Measurements from ENCODE around the gene RAC2. TPM values are rescaled to one million over a fixed set of nuclear protein-coding genes. Genes with fewer than 3 reads are reported as not detected.
A peak's percentile ranks its signal among the peaks of the same experiment; 100 is the strongest.

Gene RAC2
- total RNA-seq, 2 donors from 2014 or later = 9.7 to 14.4 TPM

DNA sequence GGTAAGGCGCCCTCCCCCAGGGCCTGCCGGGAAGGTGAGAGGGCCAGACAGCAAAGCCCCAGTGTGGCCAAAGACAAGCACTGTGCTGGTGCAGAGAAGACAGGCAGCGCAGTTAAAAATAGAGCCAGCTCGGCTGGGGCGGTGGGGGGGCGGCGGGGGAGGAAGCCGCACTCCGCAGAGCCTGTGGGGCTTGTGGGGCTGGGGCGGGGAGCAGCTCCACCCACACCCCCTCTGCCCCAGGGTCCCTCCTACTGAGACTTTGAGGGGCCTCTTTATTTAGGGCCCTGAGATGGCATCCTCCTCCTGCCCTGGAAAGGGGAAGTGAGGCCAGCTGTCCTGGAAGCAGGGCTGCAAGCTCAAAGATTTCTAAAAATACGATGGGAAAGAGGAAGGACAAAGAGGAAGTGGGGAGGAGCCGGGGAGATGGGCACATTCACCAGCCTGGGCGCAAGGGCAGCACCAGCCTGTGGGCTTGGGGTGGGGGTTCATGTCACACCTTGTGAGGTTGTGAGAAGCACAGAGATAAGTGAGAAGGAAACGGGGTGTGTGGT lies 40.8 kb upstream of the RAC2 start:
- 41% methylated on average over 14 of the region's 14 CpGs for WGBS

GRCh38 chr22:37284126-37284804 lies 40.2 kb upstream of the RAC2 start:
- TF ChIP-seq POLR2A (IDR thresholded peaks at IDR 0.05) (no peak), CTCF (IDR thresholded peaks at IDR 0.05) (no peak), POLR2AphosphoS5 (IDR thresholded peaks at IDR 0.05) (no peak)
- no peak overlapping the region for H3K4me3 ChIP-seq
- H3K4me1 ChIP-seq (replicated peaks) = no peaks in the 10 kb centered on the region
- no peaks in the 10 kb centered on the region for H3K36me3 ChIP-seq
- H3K27me3 ChIP-seq (replicated peaks; ENCODE audit: insufficient read depth) = peaks cover 4% of the 10 kb centered on the region
- H3K9me3 ChIP-seq = no peaks in the 10 kb centered on the region
- WGBS = 70% methylated on average over 9 of the region's 9 CpGs
- intact Hi-C loops (cut with DNase I) = no loop called here
- DNase-seq (ENCODE audit: low spot score) = no peak
- no peak overlapping the region for H3K27ac ChIP-seq

More for the DNA sequence above, 40.8 kb upstream of the RAC2 start:
- Histone ChIP-seq H3K36me3 (no peaks in the 10 kb centered on the region), H3K9me3 (no peaks in the 10 kb centered on the region), H3K27me3 (replicated peaks; ENCODE audit: insufficient read depth) (peaks cover 4% of the 10 kb centered on the region), H3K4me3 (no peak overlapping the region), H3K4me1 (replicated peaks) (no peaks in the 10 kb centered on the region), H3K27ac (no peak overlapping the region)
- DNase-seq (ENCODE audit: low spot score) = no peak
- no peak for TF ChIP-seq POLR2A (IDR thresholded peaks at IDR 0.05)
- TF ChIP-seq CTCF (IDR thresholded peaks at IDR 0.05) = no peak
- TF ChIP-seq POLR2AphosphoS5 (IDR thresholded peaks at IDR 0.05) = no peak
- intact Hi-C loops (cut with DNase I) = no loop called here

GRCh38 chr22:37283393-37283937 lies 39.4 kb upstream of the RAC2 start:
- TF ChIP-seq POLR2A (IDR thresholded peaks at IDR 0.05) = no peak
- Histone ChIP-seq H3K27me3 (replicated peaks; ENCODE audit: insufficient read depth) (peaks cover 4% of the 10 kb centered on the region), H3K36me3 (no peaks in the 10 kb centered on the region), H3K4me3 (peak overlapping the region in 1 of 2 donors; percentile 2), H3K4me1 (replicated peaks) (no peaks in the 10 kb centered on the region), H3K27ac (no peak overlapping the region), H3K9me3 (no peaks in the 10 kb centered on the region)
- no peak for DNase-seq (ENCODE audit: low spot score)
- WGBS = 64% methylated on average over 8 of the region's 8 CpGs
- intact Hi-C loops (cut with DNase I) = no loop called here

- no peak for DNase-seq (ENCODE audit: low spot score)
- Histone ChIP-seq H3K27me3 (replicated peaks; ENCODE audit: insufficient read depth) (peaks cover 4% of the 10 kb centered on the region), H3K4me1 (replicated peaks) (no peaks in the 10 kb centered on the region), H3K27ac (no peak within 1 kb of the TSS), H3K9me3 (no peaks in the 10 kb centered on the region), H3K4me3 (peak within 1 kb of the TSS; percentile 4 to 12), H3K36me3 (no peaks in the 10 kb centered on the region)
- WGBS = 25% methylated on average over 12 of the region's 12 CpGs
- no peak for TF ChIP-seq POLR2AphosphoS5 (IDR thresholded peaks at IDR 0.05)
- no peak for TF ChIP-seq POLR2A (IDR thresholded peaks at IDR 0.05)
- no peak for TF ChIP-seq CTCF (IDR thresholded peaks at IDR 0.05)
- intact Hi-C loops (cut with DNase I) = no loop called here
Observed at GRCh38 chr22:37282385-37282677, 38.3 kb upstream of the RAC2 start, which contains the start of gene CYTH4. TSS of gene CYTH4 (plus strand) at chr22:37282508. CDS start at chr22:37282570, 62 bp downstream.

DNA sequence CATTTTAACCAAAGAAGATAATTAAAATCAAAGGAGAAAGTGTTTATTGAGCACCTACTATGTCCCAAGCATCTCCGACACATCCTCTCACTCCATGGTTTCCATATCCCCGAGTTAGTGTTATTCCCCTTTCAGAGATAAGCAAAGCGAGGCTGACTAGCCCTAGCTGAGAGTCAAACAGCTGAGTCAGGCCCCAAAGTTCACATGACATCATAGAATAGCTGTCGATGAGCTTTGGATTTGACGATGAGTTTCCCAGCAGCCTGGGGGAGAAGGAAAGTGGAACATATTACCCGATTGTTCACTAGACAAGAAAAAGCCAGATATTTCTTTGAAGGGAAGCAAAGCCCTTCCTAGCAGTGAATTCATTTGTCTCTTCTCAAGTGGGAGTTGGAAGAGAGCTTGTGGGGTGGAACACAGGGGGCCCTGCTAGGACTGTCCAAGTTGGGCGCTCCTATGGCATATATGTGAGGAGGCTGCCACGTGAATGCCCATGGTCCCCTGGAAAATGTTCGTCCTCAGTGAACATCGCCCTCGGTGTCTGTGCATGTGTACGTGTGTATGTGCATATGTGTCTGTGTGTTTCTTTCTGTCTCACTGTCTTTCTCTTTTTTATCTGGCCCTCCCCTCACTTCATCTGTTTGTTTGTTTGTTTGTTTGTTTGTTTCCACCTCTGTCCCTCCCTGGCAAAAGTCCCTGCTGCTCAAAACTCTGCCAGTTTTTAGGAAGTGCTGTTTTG lies 37.7 kb upstream of the RAC2 start:
- Histone ChIP-seq H3K4me1 (replicated peaks) (no peaks in the 10 kb centered on the region), H3K27me3 (replicated peaks; ENCODE audit: insufficient read depth) (peaks cover 4% of the 10 kb centered on the region), H3K27ac (no peak overlapping the region), H3K9me3 (no peaks in the 10 kb centered on the region), H3K36me3 (no peaks in the 10 kb centered on the region), H3K4me3 (no peak overlapping the region)
- DNase-seq (ENCODE audit: low spot score) = no peak
- 88% methylated on average over 12 of the region's 12 CpGs for WGBS
- intact Hi-C loops (cut with DNase I) = no loop called here
- no peak for TF ChIP-seq POLR2AphosphoS5 (IDR thresholded peaks at IDR 0.05)
- no peak for TF ChIP-seq CTCF (IDR thresholded peaks at IDR 0.05)
- TF ChIP-seq POLR2A (IDR thresholded peaks at IDR 0.05) = no peak
